H1 (cell line): ENCODE measurements around the gene ANKIB1. TPM values are rescaled to one million over a fixed set of nuclear protein-coding genes. Genes with fewer than 3 reads are reported as not detected.

Experiments used
- CTCF ChIA-PET: fragments of 300-600 bp; sonication (Branson Sonifier 250); formaldehyde crosslinking; loops from one replicate; lab custom pipeline; 2021; ENCODE audit not compliant: partially characterized antibody; lab: Charles Lee
- POLR2A ChIA-PET: fragments of 300-600 bp; sonication (Branson Sonifier 250); formaldehyde crosslinking; loops from one replicate; lab custom pipeline; 2021; ENCODE audit warnings: inconsistent platforms; ENCODE audit not compliant: partially characterized antibody; lab: Charles Lee
- DNase-seq, 2 experiments: peaks; one replicate each; pipeline versions ENCODE4 v3.0.0 to v3.0.0-alpha.2; 2010 to 2022; ENCODE audit warnings: low spot score in 2 of 2, low read depth in 1 of 2, mixed read lengths in 1 of 2
- FAIRE-seq: peaks from 2 replicates; lab custom pipeline; 2011; peaks lifted over from hg19 to GRCh38; lab: Jason Lieb, UNC
- H2AFZ ChIP-seq: 2 replicates; pipeline ENCODE4 v1.8.1; 2012; ENCODE audit warnings: low read length, inconsistent platforms
- H2AK5ac ChIP-seq: 2 replicates; pipeline ENCODE4 v1.6.1; 2013; ENCODE audit warnings: low read depth, low read length
- H2BK120ac ChIP-seq: replicated peaks from 2 replicates; pipeline ENCODE3; 2013; ENCODE audit warnings: low read depth, low read length, inconsistent platforms
- H2BK12ac ChIP-seq: 2 replicates; pipeline ENCODE4 v1.6.1; 2013; ENCODE audit warnings: low read depth, low read length
- H2BK15ac ChIP-seq: 2 replicates; pipeline ENCODE4 v1.6.1; 2013; ENCODE audit warnings: low read length
- H2BK20ac ChIP-seq: 2 replicates; pipeline ENCODE4 v1.6.1; 2013; ENCODE audit warnings: low read length
- H2BK5ac ChIP-seq: 2 replicates; pipeline ENCODE4 v1.6.1; 2013; ENCODE audit warnings: low read depth, low read length
- H3K14ac ChIP-seq: 2 replicates; pipeline ENCODE4 v1.6.1; 2013; ENCODE audit warnings: inconsistent platforms; ENCODE audit not compliant: insufficient read length
- H3K18ac ChIP-seq: 2 replicates; pipeline ENCODE4 v1.6.1; 2013; ENCODE audit warnings: low read length; ENCODE audit errors: extremely low read depth
- H3K23ac ChIP-seq: 2 replicates; pipeline ENCODE4 v1.6.1; 2013; ENCODE audit warnings: inconsistent platforms; ENCODE audit not compliant: insufficient read length
- H3K23me2 ChIP-seq: 2 replicates; pipeline ENCODE4 v1.6.1; 2013; ENCODE audit warnings: low read depth, low read length
- H3K27ac ChIP-seq: 2 replicates; pipeline ENCODE4 v1.6.1; 2011; ENCODE audit warnings: low read depth, low read length, inconsistent platforms
- H3K27me3 ChIP-seq, 4 experiments: replicated peaks in 1 of 4; 1 replicate in 1 of 4; 2 replicates in 3 of 4; pipeline versions ENCODE4 v1.6.1 to v1.8.1; 2011 to 2013; ENCODE audit warnings: low read length in 3 of 4, mild to moderate bottlenecking in 3 of 4, inconsistent platforms in 2 of 4, mixed read lengths in 2 of 4, moderate library complexity in 1 of 4; ENCODE audit not compliant: control insufficient read depth in 3 of 4, insufficient read depth in 3 of 4; ENCODE audit errors: extremely low read depth in 1 of 4
- H3K36me3 ChIP-seq, 4 experiments: 2 replicates each; pipeline versions ENCODE4 v1.6.1 to v1.8.1; 2011 to 2013; ENCODE audit warnings: mild to moderate bottlenecking in 4 of 4, low read length in 3 of 4, moderate library complexity in 2 of 4, control low read depth in 1 of 4, inconsistent platforms in 1 of 4; ENCODE audit not compliant: insufficient read depth in 4 of 4, control insufficient read depth in 2 of 4
- H3K4ac ChIP-seq: replicated peaks from 2 replicates; pipeline ENCODE3; 2013; ENCODE audit warnings: low read length, low read depth, mixed read lengths, inconsistent platforms; ENCODE audit not compliant: insufficient read length
- H3K4me1 ChIP-seq, 4 experiments: replicated peaks in 1 of 4; 1 replicate in 1 of 4; 2 replicates in 3 of 4; pipeline versions ENCODE4 v1.6.1 to v1.8.1; 2011 to 2013; ENCODE audit warnings: low read length in 3 of 4, inconsistent platforms in 2 of 4, mixed read lengths in 1 of 4; ENCODE audit not compliant: insufficient read depth in 4 of 4, control insufficient read depth in 3 of 4
- H3K4me2 ChIP-seq, 2 experiments: 2 replicates each; pipeline versions ENCODE4 v1.6.1 to v1.8.1; 2011 to 2013; ENCODE audit warnings: low read depth in 2 of 2, low read length in 2 of 2, control low read depth in 1 of 2, inconsistent platforms in 1 of 2, mild to moderate bottlenecking in 1 of 2; ENCODE audit not compliant: insufficient read depth in 1 of 2
- H3K4me3 ChIP-seq, 4 experiments: fragments of 200-600, 300-600 bp in 1 of 4; sonication (generic), shearing (Covaris generic), sonication (Bioruptor Twin) in 1 of 4; 2 replicates each; pipeline versions ENCODE4 v1.5.1 to v1.8.1; 2011 to 2016; ENCODE audit warnings: low read length in 4 of 4, low read depth in 3 of 4, control low read depth in 2 of 4, inconsistent platforms in 2 of 4, mild to moderate bottlenecking in 2 of 4, mixed read lengths in 1 of 4, moderate library complexity in 1 of 4; ENCODE audit not compliant: insufficient read depth in 2 of 4; ENCODE audit errors: extremely low read depth in 1 of 4
- H3K56ac ChIP-seq: replicated peaks from 2 replicates; pipeline ENCODE3; 2013; ENCODE audit warnings: low read depth, mild to moderate bottlenecking, mixed read lengths, low read length, inconsistent platforms; ENCODE audit not compliant: insufficient read length
- H3K79me1 ChIP-seq: 2 replicates; pipeline ENCODE4 v1.6.1; 2013; ENCODE audit warnings: low read depth, low read length, control low read depth
- H3K79me2 ChIP-seq, 2 experiments: 2 replicates each; pipeline versions ENCODE4 v1.6.1 to v1.8.1; 2012 to 2013; ENCODE audit warnings: low read length in 2 of 2, mild to moderate bottlenecking in 2 of 2, inconsistent platforms in 1 of 2; ENCODE audit not compliant: insufficient read depth in 2 of 2, control insufficient read depth in 1 of 2
- H3K9ac ChIP-seq, 4 experiments: replicated peaks in 1 of 4; 1 replicate in 1 of 4; 2 replicates in 3 of 4; pipeline versions ENCODE4 v1.6.1 to v1.8.1; 2011 to 2013; ENCODE audit warnings: low read depth in 3 of 4, low read length in 3 of 4, control low read depth in 2 of 4, mild to moderate bottlenecking in 2 of 4, moderate library complexity in 2 of 4, inconsistent platforms in 1 of 4; ENCODE audit errors: extremely low read depth in 1 of 4
- H3K9me3 ChIP-seq, 2 experiments: 2 replicates each; pipeline versions ENCODE4 v1.6.1 to v1.8.1; 2012 to 2013; ENCODE audit warnings: mild to moderate bottlenecking in 2 of 2, moderate library complexity in 2 of 2, control low read depth in 1 of 2, inconsistent platforms in 1 of 2, low read depth in 1 of 2, low read length in 1 of 2, mixed read lengths in 1 of 2; ENCODE audit not compliant: insufficient read depth in 2 of 2
- H4K20me1 ChIP-seq, 2 experiments: replicated peaks in 1 of 2; 2 replicates each; pipeline versions ENCODE3 to v1.8.1; 2011 to 2013; ENCODE audit warnings: inconsistent platforms in 2 of 2, low read length in 2 of 2, mild to moderate bottlenecking in 1 of 2; ENCODE audit not compliant: insufficient read depth in 2 of 2, control insufficient read depth in 1 of 2
- H4K5ac ChIP-seq: 2 replicates; pipeline ENCODE4 v1.6.1; 2013; ENCODE audit warnings: low read length, low read depth, mixed read lengths, inconsistent platforms; ENCODE audit not compliant: insufficient read length
- H4K8ac ChIP-seq: 2 replicates; pipeline ENCODE4 v1.8.0; 2013; ENCODE audit warnings: mild to moderate bottlenecking, moderate library complexity, low read length, inconsistent platforms; ENCODE audit not compliant: insufficient read depth; ENCODE audit errors: extremely low read depth
- H4K91ac ChIP-seq: replicated peaks from 2 replicates; pipeline ENCODE3; 2013; ENCODE audit warnings: low read length, mixed read lengths, inconsistent platforms; ENCODE audit not compliant: insufficient read length
- BCL11A ChIP-seq, 2 experiments: IDR thresholded peaks; one replicate each; pipeline ENCODE4 v1.6.1; 2011; ENCODE audit warnings: low read depth in 2 of 2, low read length in 2 of 2, mild to moderate bottlenecking in 2 of 2
- CBX5 ChIP-seq: fragments of 300-800, 300-1000 bp; sonication (generic); IDR thresholded peaks from 2 replicates; pipeline ENCODE4 v1.7.1; 2016; ENCODE audit warnings: antibody characterized with exemption, low read length, low read depth
- MAFK ChIP-seq: IDR thresholded peaks from 2 replicates; pipeline ENCODE4 v1.6.1; 2012; ENCODE audit warnings: low read depth, mild to moderate bottlenecking, improper control_type of control experiment, low read length
- PHF8 ChIP-seq: fragments of 200-600 bp; sonication (generic); conservative IDR thresholded peaks from 2 replicates; pipeline ENCODE4 v1.7.1; 2012; ENCODE audit warnings: low read depth, mild to moderate bottlenecking, inconsistent platforms, low read length, moderate library complexity
- SP2 ChIP-seq: IDR thresholded peaks from 2 replicates; pipeline ENCODE4 v1.6.1; 2012; ENCODE audit warnings: mild to moderate bottlenecking, low read length, inconsistent platforms
- polyA plus RNA-seq, 7 experiments: library from polyadenylated mRNA; depleted of rRNA in 3 of 7; stranded (reverse) in 5 of 7; unstranded in 2 of 7; fragments of >200 nt in 5 of 7; fragments of 200-250 nt in 2 of 7; gene quantifications; 1 replicate in 5 of 7; 2 replicates in 1 of 7; 4 replicates in 1 of 7; pipeline versions ENCODE4 v1.2.1 to v1.2.3, GENCODE V29; 2011 to 2013; ENCODE audit warnings: missing spikeins in 2 of 7, mixed read lengths in 2 of 7
- total RNA-seq: library from RNA; stranded (reverse); fragmentation: NEBNext Ultra II Directional; extraction: Animal tissue kit (Norgen Biotek cat#: 25700); gene quantifications from 2 replicates; pipeline ENCODE4 v1.2.1, GENCODE V29; 2021

The ANKIB1 gene
- total and polyA plus RNA-seq, 2 of the 8 experiments (the other 6 are each of a cell fraction or from before 2014, with no cell fraction given), result 19.2 to 43.0 TPM

DNA sequence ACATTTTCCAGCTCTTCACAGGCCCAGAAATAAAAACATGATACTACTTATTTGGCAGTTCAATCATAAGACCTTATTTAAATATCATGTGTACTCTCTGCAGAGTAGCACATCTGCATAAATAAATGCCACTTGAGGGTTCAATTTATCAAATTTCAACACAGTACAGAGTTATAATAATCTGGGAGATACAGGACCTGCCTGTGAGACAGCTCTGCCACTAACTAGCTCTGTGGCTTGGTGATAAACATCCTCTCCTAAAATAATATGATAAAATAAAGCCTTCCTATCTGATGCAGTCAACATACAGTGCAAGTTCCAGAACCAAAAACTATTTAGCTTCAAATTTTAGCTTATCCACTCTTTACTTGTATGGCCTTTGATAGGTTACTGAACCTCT is 110.6 kb downstream of the ANKIB1 start:
- Histone ChIP-seq H3K79me2 (no peaks in the 10 kb centered on the region), H2AFZ (no peak overlapping the region), H2BK20ac (no peak overlapping the region), H3K4me2 (no peak overlapping the region), H2BK15ac (no peak overlapping the region), H2AK5ac (no peak overlapping the region), H3K56ac (no peak overlapping the region), H3K27ac (no peak overlapping the region), H2BK120ac (no peak overlapping the region), H4K5ac (no peak overlapping the region), H4K91ac (no peak overlapping the region), H3K36me3 (peaks cover 0 to 14% (median 1%) of the 10 kb centered on the region in 4 experiments; a peak in 3 of 8 replicates), H3K23me2 (no peaks in the 10 kb centered on the region), H3K9ac (no peak overlapping the region), H3K27me3 (no peaks in the 10 kb centered on the region), H4K8ac (no peak overlapping the region), H3K4me3 (no peak overlapping the region), H3K4me1 (no peaks in the 10 kb centered on the region), H4K20me1 (no peaks in the 10 kb centered on the region), H3K9me3 (no peaks in the 10 kb centered on the region), H3K4ac (no peak overlapping the region), H2BK12ac (no peak overlapping the region), H3K79me1 (no peaks in the 10 kb centered on the region), H2BK5ac (no peak overlapping the region), H3K18ac (no peak overlapping the region), H3K23ac (no peak overlapping the region), H3K14ac (no peak overlapping the region)
- POLR2A ChIA-PET, result no interaction called here
- CTCF ChIA-PET, result interaction anchor here (0.7 to 1.0 kb wide), 2 partner anchors 11 to 17 kb away, joined by 3 read pairs; no protein-coding TSS in a partner anchor
- DNase-seq, result no peak
- FAIRE-seq, result no peak
- TF ChIP-seq BCL11A (IDR thresholded peaks at IDR 0.05; ENCODE audit: low read depth in 2 of 2, low read length in 2 of 2), result no peak
- no peak for TF ChIP-seq PHF8
- TF ChIP-seq MAFK, result no peak
- no peak for TF ChIP-seq SP2
- TF ChIP-seq CBX5, result no peak
